ENCODE measurements around the gene ULK2. TPM values are rescaled to one million over a fixed set of nuclear protein-coding genes. Genes with fewer than 3 reads are reported as not detected.

Gene ULK2
- total RNA-seq, 1 experiment from 2014 or later = 5.1 TPM

GRCh38 chr17:19723964-19724363, 143.8 kb downstream of the ULK2 start:
- Mint-ChIP-seq H3K4me3 (no peak overlapping the region), H3K4me1 (no peaks in the 10 kb centered on the region), H3K36me3 (no peaks in the 10 kb centered on the region; the same call in 1 of the 2 replicates), H3K27ac (no peak overlapping the region), H3K27me3 (ENCODE audit: low read depth) (no peaks in the 10 kb centered on the region; the same call in 1 of the 2 replicates), H3K9me3 (peaks cover 12% of the 10 kb centered on the region)
- CTCF ChIA-PET = interaction anchor here (0.7 kb wide), 1 partner anchor 363 kb away, joined by 5 read pairs; no protein-coding TSS in a partner anchor
- DNase-seq (ENCODE audit: low spot score) (no peak), ATAC-seq (no peak)
- POLR2A ChIA-PET = no interaction called here
- TF ChIP-seq HMGA2 (CRISPR knock-in tag; IDR thresholded peaks at IDR 0.05) = no peak
- TF ChIP-seq ARID4B (CRISPR knock-in tag; IDR thresholded peaks at IDR 0.05; ENCODE audit: borderline replicate concordance) = no peak

Other genes with a start within 250 kb of the ULK2 start
- 68.5 to 84.3 TPM (median 80.6 TPM) in 3 replicates for gene ALDH3A2, start 219.2 kb downstream of the ULK2 start, total RNA-seq (2021)
- gene SLC47A2, start 151.4 kb downstream of the ULK2 start, total RNA-seq (2021) = not detected in 3 replicates
- gene ALDH3A1, start 119.6 kb downstream of the ULK2 start, total RNA-seq (2021) = 0.35 to 1.1 TPM (median 0.53 TPM) in 3 replicates
- gene AKAP10, start 109.9 kb upstream of the ULK2 start, total RNA-seq (2021) = 29.9 to 33.6 TPM (median 33.2 TPM) in 3 replicates
- gene SPECC1, start 141.4 kb upstream of the ULK2 start, total RNA-seq (2021) = 91.9 to 103 TPM (median 93.4 TPM) in 3 replicates